Measurements from ENCODE around the gene MAP2K6. TPM values are rescaled to one million over a fixed set of nuclear protein-coding genes. Genes with fewer than 3 reads are reported as not detected.

The MAP2K6 gene
- total and polyA plus RNA-seq, 2 of the 8 experiments (the other 6 are each of a cell fraction or from before 2014, with no cell fraction given): 11.0 to 44.1 TPM

- Histone ChIP-seq H3K9me3 (ENCODE audit: insufficient read depth in 2 of 2, low read depth in 1 of 2, low read length in 1 of 2) (no peaks in the 10 kb centered on the region), H3K23me2 (ENCODE audit: low read depth, low read length) (no peaks in the 10 kb centered on the region), H3K79me2 (ENCODE audit: control insufficient read depth in 1 of 2, insufficient read depth in 2 of 2, low read length in 2 of 2) (no peaks in the 10 kb centered on the region), H2BK5ac (ENCODE audit: low read depth, low read length) (no peak overlapping the region), H3K9ac (replicated peaks in 1 of 4; ENCODE audit: extremely low read depth in 1 of 4, low read depth in 3 of 4, low read length in 3 of 4) (no peak overlapping the region), H3K4me2 (ENCODE audit: insufficient read depth in 1 of 2, low read depth in 2 of 2, low read length in 2 of 2) (no peak overlapping the region), H2AK5ac (ENCODE audit: low read depth, low read length) (no peak overlapping the region), H4K8ac (ENCODE audit: extremely low read depth, insufficient read depth, low read length) (no peak overlapping the region), H3K18ac (ENCODE audit: extremely low read depth, low read length) (no peak overlapping the region), H4K91ac (replicated peaks; ENCODE audit: insufficient read length, low read length) (no peak overlapping the region), H3K4me3 (ENCODE audit: extremely low read depth in 1 of 4, insufficient read depth in 2 of 4, low read depth in 3 of 4, low read length in 4 of 4) (no peak overlapping the region), H3K27ac (ENCODE audit: low read depth, low read length) (no peak overlapping the region), H3K36me3 (ENCODE audit: control insufficient read depth in 2 of 4, insufficient read depth in 4 of 4, low read length in 3 of 4) (no peaks in the 10 kb centered on the region), H3K27me3 (replicated peaks in 1 of 4; ENCODE audit: control insufficient read depth in 3 of 4, extremely low read depth in 1 of 4, insufficient read depth in 3 of 4, low read length in 3 of 4) (no peaks in the 10 kb centered on the region), H2BK12ac (ENCODE audit: low read depth, low read length) (no peak overlapping the region), H3K56ac (replicated peaks; ENCODE audit: insufficient read length, low read depth, low read length) (no peak overlapping the region), H2AFZ (ENCODE audit: low read length) (no peak overlapping the region), H3K79me1 (ENCODE audit: low read depth, low read length) (no peaks in the 10 kb centered on the region), H3K14ac (ENCODE audit: insufficient read length) (no peak overlapping the region), H3K4me1 (replicated peaks in 1 of 4; ENCODE audit: control insufficient read depth in 3 of 4, insufficient read depth in 4 of 4, low read length in 3 of 4) (no peaks in the 10 kb centered on the region), H4K5ac (ENCODE audit: insufficient read length, low read depth, low read length) (no peak overlapping the region), H3K23ac (ENCODE audit: insufficient read length) (no peak overlapping the region), H2BK20ac (ENCODE audit: low read length) (no peak overlapping the region), H4K20me1 (replicated peaks in 1 of 2; ENCODE audit: control insufficient read depth in 1 of 2, insufficient read depth in 2 of 2, low read length in 2 of 2) (no peaks in the 10 kb centered on the region), H2BK15ac (ENCODE audit: low read length) (no peak overlapping the region), H3K4ac (replicated peaks; ENCODE audit: insufficient read length, low read depth, low read length) (no peak overlapping the region), H2BK120ac (replicated peaks; ENCODE audit: low read depth, low read length) (no peak overlapping the region)
- 87% methylated on average over 4 of the region's 4 CpGs; no CpG with 5 or more reads in 1 of the 2 experiments for WGBS, 2 experiments (ENCODE audit: extremely low coverage in 1 of 2, insufficient coverage in 1 of 2, insufficient read length in 1 of 2, insufficient replicate concordance in 2 of 2, low coverage in 1 of 2, low lambda C conversion rate in 2 of 2, missing lambda C conversion rate in 1 of 2)
- CTCF ChIA-PET (ENCODE audit: partially characterized antibody): interaction anchor here (0.6 to 3.0 kb wide), 6 partner anchors 27 to 221 kb away, joined by 3 to 13 read pairs (median 4); no protein-coding TSS in a partner anchor
- DNase-seq (ENCODE audit: low read depth in 1 of 2, low spot score in 2 of 2) (no peak), FAIRE-seq (no peak)
- POLR2A ChIA-PET (ENCODE audit: partially characterized antibody): no interaction called here
- TF ChIP-seq BCL11A (IDR thresholded peaks at IDR 0.05; ENCODE audit: low read depth in 2 of 2, low read length in 2 of 2): no peak
- no peak for TF ChIP-seq JUND (IDR thresholded peaks at IDR 0.05; ENCODE audit: low read length)
- no peak for TF ChIP-seq EZH2 (IDR thresholded peaks at IDR 0.05; ENCODE audit: low read depth, low read length, severe bottlenecking)
- no peak for TF ChIP-seq RNF2 (IDR thresholded peaks at IDR 0.05; ENCODE audit: borderline replicate concordance, low read depth, low read length, missing control alignments, poor library complexity, severe bottlenecking)
- no peak for TF ChIP-seq FOSL1 (IDR thresholded peaks at IDR 0.05; ENCODE audit: insufficient read depth, low read depth, low read length)
- TF ChIP-seq BRCA1 (IDR thresholded peaks at IDR 0.05; ENCODE audit: low read depth, low read length): no peak
- no peak for TF ChIP-seq KDM1A (IDR thresholded peaks at IDR 0.05; ENCODE audit: borderline replicate concordance, low read length)
- TF ChIP-seq NRF1 (IDR thresholded peaks at IDR 0.05; ENCODE audit: low read depth, low read length): no peak
- TF ChIP-seq TCF12 (IDR thresholded peaks at IDR 0.05; ENCODE audit: low read depth, low read length): no peak
- no peak for TF ChIP-seq RXRA (IDR thresholded peaks at IDR 0.05; ENCODE audit: insufficient read depth, low read depth, low read length)
- no peak for TF ChIP-seq SIN3A (conservative IDR thresholded peaks at IDR 0.05 in 1 of 2, IDR thresholded peaks at IDR 0.05 in 1 of 2; ENCODE audit: low read depth in 1 of 2, low read length in 2 of 2)
- no peak for TF ChIP-seq HDAC2 (IDR thresholded peaks at IDR 0.05; ENCODE audit: borderline replicate concordance in 1 of 2, low read depth in 2 of 2, low read length in 2 of 2)
- TF ChIP-seq ZNF274 (IDR thresholded peaks at IDR 0.05; ENCODE audit: borderline replicate concordance, extremely low read depth, low read length): no peak
Observed at GRCh38 chr17:69567130-69567529, 152.6 kb downstream of the MAP2K6 start.

Data from H1 (cell line).